Fibroblast of pulmonary artery (primary cell): Measurements from ENCODE around the gene BLOC1S4.
"Not testable (repeated sequence)": the region's sequence is repeated elsewhere in the genome, so short reads cannot be mapped to it uniquely, and the experiment has no call there.

Experiments used
- DNase-seq: peaks from one replicate; pipeline ENCODE4 v3.0.0-alpha.2; 2010; ENCODE audit warnings: low read depth
- H3K4me3 ChIP-seq: replicated peaks from 2 replicates; pipeline ENCODE4 v1.5.1; 2011; ENCODE audit warnings: low read depth, mild to moderate bottlenecking, control low read depth, low read length, moderate library complexity
- CTCF ChIP-seq: IDR thresholded peaks from 2 replicates; pipeline ENCODE4 v1.5.1; 2011; ENCODE audit warnings: mild to moderate bottlenecking, control low read depth, low read length, inconsistent platforms; ENCODE audit errors: missing control alignments

The BLOC1S4 gene

GRCh38 chr4:6719611-6720179 lies 3.7 kb downstream of the BLOC1S4 start:
- no peak overlapping the region for H3K4me3 ChIP-seq
- DNase-seq, result no peak
- TF ChIP-seq CTCF, result no peak

- peak; percentile 94 for TF ChIP-seq CTCF
- peak; percentile 75 for DNase-seq
- H3K4me3 ChIP-seq, result no peak overlapping the region
Observed at GRCh38 chr4:6720202-6720699, 4.3 kb downstream of the BLOC1S4 start.

GRCh38 chr4:6721121-6721520 lies 5.1 kb downstream of the BLOC1S4 start:
- DNase-seq, result no peak
- H3K4me3 ChIP-seq, result no peak overlapping the region
- TF ChIP-seq CTCF, result no peak

- no peak for DNase-seq
- no peak for TF ChIP-seq CTCF
- no peak overlapping the region for H3K4me3 ChIP-seq
Observed at GRCh38 chr4:6722891-6723290, 6.9 kb downstream of the BLOC1S4 start.

DNA sequence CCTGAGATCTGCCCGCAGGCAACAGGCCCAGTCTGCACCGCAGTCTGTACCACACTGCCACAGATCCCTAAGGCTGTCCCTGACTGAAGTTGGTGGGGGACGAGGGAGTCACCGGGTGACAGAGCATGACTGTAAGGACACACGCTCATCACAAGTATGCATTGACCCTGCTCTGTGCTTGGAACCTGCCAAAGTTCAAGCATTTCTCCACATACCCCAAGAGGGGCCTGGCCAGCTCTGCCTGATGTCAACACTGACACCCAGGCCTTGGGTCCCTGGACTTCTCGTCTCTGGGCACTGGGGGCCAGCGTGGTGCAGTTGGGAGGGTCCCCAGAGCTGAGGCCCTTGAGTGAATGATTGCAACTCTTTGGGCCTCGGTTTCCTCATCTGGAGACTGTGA lies 7.9 kb downstream of the BLOC1S4 start:
- no peak for DNase-seq
- no peak overlapping the region for H3K4me3 ChIP-seq
- no peak for TF ChIP-seq CTCF

DNA sequence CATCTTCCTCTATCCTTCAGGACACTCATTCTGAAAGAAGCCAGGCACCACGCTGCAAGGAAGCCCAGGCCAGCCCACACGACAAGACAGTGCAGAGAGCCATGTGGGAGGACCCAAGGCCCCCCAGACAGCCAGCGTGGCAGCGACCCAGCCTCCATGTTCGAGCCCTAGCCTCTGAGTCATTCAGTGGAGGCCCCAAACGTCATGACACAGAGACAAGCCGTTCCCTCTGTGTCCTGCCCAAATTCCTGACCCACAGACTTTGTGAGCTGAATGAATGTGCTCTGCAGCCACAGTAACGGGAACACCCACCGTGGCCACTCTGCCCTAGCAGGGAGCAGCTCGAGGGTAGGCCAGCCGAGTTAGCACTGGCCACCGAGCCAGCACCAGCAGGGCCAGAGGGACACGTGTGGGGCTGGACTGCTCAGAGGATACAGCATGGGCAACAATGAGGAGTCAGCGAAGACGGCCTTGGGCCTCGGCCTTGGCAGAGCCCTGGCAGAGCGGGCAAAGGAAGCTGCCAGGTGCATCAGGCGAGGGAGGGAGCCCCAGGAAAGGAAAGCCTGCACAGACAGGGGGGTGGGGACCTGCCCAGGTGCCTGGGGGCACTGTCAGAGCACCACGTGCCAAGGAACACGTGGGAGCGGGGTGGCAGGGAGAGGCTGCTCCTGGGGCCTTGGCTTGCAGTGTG lies 8.6 kb downstream of the BLOC1S4 start:
- DNase-seq, result no peak
- no peak overlapping the region for H3K4me3 ChIP-seq

DNA sequence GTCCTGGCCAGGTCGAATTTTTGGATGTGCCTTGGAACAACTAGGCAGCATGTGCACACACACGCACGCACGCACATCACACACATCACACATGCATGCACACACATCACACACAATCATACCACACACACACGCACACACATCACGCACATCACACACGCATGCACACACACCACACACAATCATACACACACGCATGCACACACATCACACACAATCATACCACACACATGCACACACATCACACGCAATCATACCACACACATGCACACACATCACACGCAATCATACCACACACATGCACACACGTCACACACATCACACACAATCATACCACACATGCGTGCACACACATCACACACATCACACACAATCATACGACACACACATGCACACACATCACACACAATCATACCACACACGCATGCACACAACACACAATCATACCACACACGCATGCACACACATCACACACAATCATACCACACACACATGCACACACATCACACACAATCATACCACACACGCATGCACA lies 9.5 kb downstream of the BLOC1S4 start:
- H3K4me3 ChIP-seq, DNase-seq: not testable (repeated sequence)

More for the DNA sequence above, 8.6 kb downstream of the BLOC1S4 start:
- TF ChIP-seq CTCF, result no peak
